Measurements from ENCODE around the gene FARP1. TPM values are rescaled to one million over a fixed set of nuclear protein-coding genes. Genes with fewer than 3 reads are reported as not detected.

Gene FARP1
- polyA plus RNA-seq, 1 of the 3 experiments (the other 2 are of a cell fraction), result 12.0 TPM

DNA sequence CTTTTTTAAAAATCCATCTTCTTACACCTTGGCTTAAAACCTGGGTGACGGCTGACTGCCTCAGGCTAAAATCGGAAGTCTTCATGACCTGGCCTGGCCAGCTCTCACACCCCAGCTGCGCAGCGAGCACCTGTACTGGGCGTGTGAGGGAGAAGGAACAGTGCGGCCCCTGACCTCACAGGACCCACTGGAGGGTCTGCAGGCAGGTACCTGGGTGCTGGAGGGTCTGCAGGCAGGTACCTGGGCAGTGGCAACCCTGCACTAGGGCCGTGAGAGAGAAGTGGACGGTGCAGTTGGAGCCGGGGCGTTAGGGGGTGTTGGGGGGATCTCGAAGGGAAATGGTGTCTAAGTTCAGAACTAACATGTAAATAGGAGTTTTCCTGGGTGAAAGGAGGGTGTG is 289.7 kb downstream of the FARP1 start (continued):
- TF ChIP-seq RCOR1 (IDR thresholded peaks at IDR 0.05; ENCODE audit: low read length) (no peak), USF1 (IDR thresholded peaks at IDR 0.05; ENCODE audit: borderline replicate concordance, low read depth) (no peak), TAF1 (IDR thresholded peaks at IDR 0.05; ENCODE audit: borderline replicate concordance, low read depth, low read length) (no peak), FOXM1 (IDR thresholded peaks at IDR 0.05; ENCODE audit: low read depth) (no peak), NRF1 (IDR thresholded peaks at IDR 0.05; ENCODE audit: low read depth, low read length) (no peak), MEF2A (IDR thresholded peaks at IDR 0.05; ENCODE audit: borderline replicate concordance, low read depth) (no peak)
- TF ChIP-seq, protein P1, sequence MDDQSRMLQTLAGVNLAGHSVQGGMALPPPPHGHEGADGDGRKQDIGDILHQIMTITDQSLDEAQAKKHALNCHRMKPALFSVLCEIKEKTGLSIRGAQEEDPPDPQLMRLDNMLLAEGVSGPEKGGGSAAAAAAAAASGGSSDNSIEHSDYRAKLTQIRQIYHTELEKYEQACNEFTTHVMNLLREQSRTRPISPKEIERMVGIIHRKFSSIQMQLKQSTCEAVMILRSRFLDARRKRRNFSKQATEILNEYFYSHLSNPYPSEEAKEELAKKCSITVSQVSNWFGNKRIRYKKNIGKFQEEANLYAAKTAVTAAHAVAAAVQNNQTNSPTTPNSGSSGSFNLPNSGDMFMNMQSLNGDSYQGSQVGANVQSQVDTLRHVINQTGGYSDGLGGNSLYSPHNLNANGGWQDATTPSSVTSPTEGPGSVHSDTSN (IDR thresholded peaks at IDR 0.05), result no peak

DNA sequence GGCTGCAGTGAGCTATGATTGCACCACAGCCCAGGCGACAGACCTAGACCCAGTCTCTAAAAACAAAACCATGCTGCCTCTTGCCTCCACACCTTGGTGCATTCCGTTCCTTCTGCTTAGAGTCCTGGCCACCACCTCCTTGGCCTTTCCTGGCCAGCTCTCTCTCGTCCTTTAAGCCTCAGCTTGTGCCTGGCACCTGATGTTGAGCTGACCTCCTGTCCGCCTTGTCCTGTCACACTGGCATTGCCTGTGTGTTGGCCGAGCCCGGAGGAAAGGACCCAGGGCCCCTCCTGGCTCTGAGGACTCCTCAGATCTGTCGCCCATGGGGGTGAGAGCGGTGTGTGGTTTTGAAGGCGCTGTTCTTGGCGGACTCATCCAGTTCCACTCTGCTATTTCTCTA is 290.8 kb downstream of the FARP1 start:
- Histone ChIP-seq H3K27me3 (ENCODE audit: insufficient read depth) (no peaks in the 10 kb centered on the region), H4K20me1 (ENCODE audit: insufficient read depth) (no peaks in the 10 kb centered on the region), H3K27ac (ENCODE audit: low read depth in 2 of 2, low read length in 1 of 2) (no peak overlapping the region), H3K9me2 (no peaks in the 10 kb centered on the region), H3K4me1 (ENCODE audit: control insufficient read depth in 1 of 2, insufficient read depth in 2 of 2, low read depth in 1 of 2, low read length in 1 of 2) (no peaks in the 10 kb centered on the region; a peak in 1 of 4 replicates), H3K4me2 (no peak overlapping the region), H3F3A (replicated peaks; ENCODE audit: insufficient read depth) (no peaks in the 10 kb centered on the region), H3K9me3 (no peaks in the 10 kb centered on the region), H3K9ac (no peak overlapping the region), H3K4me3 (ENCODE audit: low read depth in 2 of 2, low read length in 1 of 2) (no peak overlapping the region), H2AFZ (ENCODE audit: low read depth) (no peak overlapping the region), H3K79me2 (ENCODE audit: insufficient read depth) (no peaks in the 10 kb centered on the region), H3K36me3 (replicated peaks in 1 of 2; ENCODE audit: control insufficient read depth in 1 of 2, insufficient read depth in 2 of 2, low read length in 1 of 2) (peaks cover 0 to 9% of the 10 kb centered on the region in 2 experiments)
- no peak for DNase-seq
- ChIA-PET POLR2A (no interaction called here), CTCF (interaction anchor here (1.0 to 7.2 kb wide), 2 partner anchors 13 to 240 kb away, joined by 3 to 47 read pairs; no protein-coding TSS in a partner anchor)
- WGBS (ENCODE audit: low lambda C conversion rate), result 94% methylated on average over 10 of the region's 10 CpGs
- TF ChIP-seq SIN3A (IDR thresholded peaks at IDR 0.05; ENCODE audit: borderline replicate concordance, low read depth, low read length) (no peak), MXI1 (IDR thresholded peaks at IDR 0.05; ENCODE audit: low read depth, low read length) (no peak), ELF1 (IDR thresholded peaks at IDR 0.05) (no peak), EZH2phosphoT487 (IDR thresholded peaks at IDR 0.05; ENCODE audit: borderline replicate concordance, low read depth) (no peak), MAX (IDR thresholded peaks at IDR 0.05; ENCODE audit: low read depth) (no peak), TAF1 (IDR thresholded peaks at IDR 0.05; ENCODE audit: borderline replicate concordance, low read depth, low read length) (no peak), RCOR1 (IDR thresholded peaks at IDR 0.05; ENCODE audit: low read length) (no peak), FOXJ3 (CRISPR knock-in tag; IDR thresholded peaks at IDR 0.05) (no peak), TCF12 (IDR thresholded peaks at IDR 0.05) (no peak), FOXM1 (IDR thresholded peaks at IDR 0.05; ENCODE audit: low read depth) (no peak), POLR2AphosphoS5 (IDR thresholded peaks at IDR 0.05; ENCODE audit: low read depth, low read length) (no peak), TEAD4 (IDR thresholded peaks at IDR 0.05; ENCODE audit: borderline replicate concordance, insufficient read depth) (no peak)
- TF ChIP-seq, protein P1 (IDR thresholded peaks at IDR 0.05), result no peak
- TF ChIP-seq, protein P2, sequence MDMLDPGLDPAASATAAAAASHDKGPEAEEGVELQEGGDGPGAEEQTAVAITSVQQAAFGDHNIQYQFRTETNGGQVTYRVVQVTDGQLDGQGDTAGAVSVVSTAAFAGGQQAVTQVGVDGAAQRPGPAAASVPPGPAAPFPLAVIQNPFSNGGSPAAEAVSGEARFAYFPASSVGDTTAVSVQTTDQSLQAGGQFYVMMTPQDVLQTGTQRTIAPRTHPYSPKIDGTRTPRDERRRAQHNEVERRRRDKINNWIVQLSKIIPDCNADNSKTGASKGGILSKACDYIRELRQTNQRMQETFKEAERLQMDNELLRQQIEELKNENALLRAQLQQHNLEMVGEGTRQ (IDR thresholded peaks at IDR 0.05; ENCODE audit: borderline replicate concordance, low read depth, low read length), result no peak
